MCF 10A (cell line): ENCODE results near the gene SCUBE1. TPM values are rescaled to one million over a fixed set of nuclear protein-coding genes. Genes with fewer than 3 reads are reported as not detected.

ENCODE experiments used
- BruUV-seq: library from RNA; stranded (reverse); fragments of 400-500 nt; replicated peaks from 2 replicates; lab custom pipeline; 2021; lab: Mats Ljungman, UMichigan
- CTCF ChIA-PET: fragments of 300-600 bp; sonication (Branson Sonifier 250); formaldehyde crosslinking; extraction: SDS; loops from one replicate; lab custom pipeline; 2021; ENCODE audit warnings: antibody characterized with exemption, inconsistent platforms; lab: Yijun Ruan, JAX
- POLR2A ChIA-PET: fragments of 300-600, 350-650 bp; sonication (Branson Sonifier 250); formaldehyde crosslinking; extraction: SDS; loops from one replicate; lab custom pipeline; 2020; ENCODE audit warnings: antibody characterized with exemption, inconsistent platforms; lab: Yijun Ruan, JAX
- DNase-seq: peaks from one replicate; pipeline ENCODE4 v3.0.0-alpha.2; 2018; ENCODE audit not compliant: unreplicated experiment
- H3K27ac Mint-ChIP-seq: one replicate; pipeline ENCODE4 v1.8.0; 2022; ENCODE audit warnings: mild to moderate bottlenecking, low read depth, mixed read lengths; ENCODE audit not compliant: unreplicated experiment
- H3K27me3 Mint-ChIP-seq: one replicate; pipeline ENCODE4 v1.8.0; 2022; ENCODE audit warnings: mixed read lengths; ENCODE audit not compliant: insufficient read depth, unreplicated experiment
- H3K36me3 Mint-ChIP-seq: one replicate; pipeline ENCODE4 v1.8.0; 2022; ENCODE audit warnings: mild to moderate bottlenecking, moderate library complexity, mixed read lengths; ENCODE audit not compliant: insufficient read depth, unreplicated experiment
- H3K4me1 Mint-ChIP-seq: one replicate; pipeline ENCODE4 v1.8.0; 2022; ENCODE audit warnings: mixed read lengths; ENCODE audit not compliant: insufficient read depth, unreplicated experiment
- H3K4me3 Mint-ChIP-seq: one replicate; pipeline ENCODE4 v1.8.0; 2022; ENCODE audit warnings: mild to moderate bottlenecking, moderate library complexity, mixed read lengths; ENCODE audit not compliant: unreplicated experiment
- H3K9me3 Mint-ChIP-seq: one replicate; pipeline ENCODE4 v1.8.0; 2022; ENCODE audit warnings: mixed read lengths; ENCODE audit not compliant: unreplicated experiment
- CTCF ChIP-seq: fragments of 200-600 bp; IDR thresholded peaks from one replicate; pipeline ENCODE4 v1.8.0; 2022; ENCODE audit warnings: antibody characterized with exemption, mild to moderate bottlenecking; ENCODE audit not compliant: unreplicated experiment
- intact Hi-C: fragments of 100-400 bp; cut with micrococcal nuclease; formaldehyde crosslinking; loops from 2 replicates; pipeline ENCODE4 v1.14.1; 2022
- total RNA-seq: library from RNA; stranded (reverse); gene quantifications from 2 replicates; pipeline ENCODE4 v1.2.3, GENCODE V29; 2022

The SCUBE1 gene
- total RNA-seq, 1 experiment from 2014 or later: not detected

GRCh38 chr22:43331069-43331451 is 12.1 kb downstream of the SCUBE1 start:
- intact Hi-C loops: no loop called here
- no peak for DNase-seq
- BruUV-seq: no TSS peak
- Mint-ChIP-seq H3K27me3 (no peaks in the 10 kb centered on the region), H3K9me3 (no peaks in the 10 kb centered on the region), H3K27ac (no peak overlapping the region), H3K4me1 (no peaks in the 10 kb centered on the region), H3K4me3 (no peak overlapping the region), H3K36me3 (no peaks in the 10 kb centered on the region)
- POLR2A ChIA-PET: no interaction called here
- CTCF ChIA-PET: no interaction called here
- no peak for TF ChIP-seq CTCF

GRCh38 chr22:43330178-43331068 is 12.7 kb downstream of the SCUBE1 start:
- no peak for DNase-seq
- no peaks in the 10 kb centered on the region for H3K4me1 Mint-ChIP-seq
- intact Hi-C loops: no loop called here
- H3K27ac Mint-ChIP-seq: no peak overlapping the region
- no TSS peak for BruUV-seq
- ChIA-PET POLR2A (no interaction called here), CTCF (interaction anchor here (0.6 kb wide), 1 partner anchor 102 kb away, joined by 3 read pairs; no protein-coding TSS in a partner anchor)
- no peaks in the 10 kb centered on the region for H3K27me3 Mint-ChIP-seq
- H3K4me3 Mint-ChIP-seq: no peak overlapping the region
- H3K9me3 Mint-ChIP-seq: no peaks in the 10 kb centered on the region
- no peak for TF ChIP-seq CTCF
- no peaks in the 10 kb centered on the region for H3K36me3 Mint-ChIP-seq

- POLR2A ChIA-PET: no interaction called here
- Mint-ChIP-seq H3K27ac (no peak overlapping the region), H3K4me1 (no peaks in the 10 kb centered on the region), H3K27me3 (no peaks in the 10 kb centered on the region), H3K4me3 (no peak overlapping the region), H3K9me3 (no peaks in the 10 kb centered on the region), H3K36me3 (no peaks in the 10 kb centered on the region)
- no TSS peak for BruUV-seq
- no peak for TF ChIP-seq CTCF
- CTCF ChIA-PET: interaction anchor here (0.6 to 1.2 kb wide), 3 partner anchors 22 to 96 kb away, joined by 3 read pairs; no protein-coding TSS in a partner anchor
- intact Hi-C loops: no loop called here
- DNase-seq: no peak
Measured at GRCh38 chr22:43329061-43329460, 14.1 kb downstream of the SCUBE1 start.

GRCh38 chr22:43327157-43327438 is 16.1 kb downstream of the SCUBE1 start:
- no peak for TF ChIP-seq CTCF
- DNase-seq: no peak
- H3K9me3 Mint-ChIP-seq: no peaks in the 10 kb centered on the region
- no peak overlapping the region for H3K4me3 Mint-ChIP-seq
- BruUV-seq: no TSS peak
- POLR2A ChIA-PET: no interaction called here
- no peaks in the 10 kb centered on the region for H3K36me3 Mint-ChIP-seq
- CTCF ChIA-PET: interaction anchor here (0.6 to 1.1 kb wide), 5 partner anchors 17 to 981 kb away, joined by 3 read pairs; no protein-coding TSS in a partner anchor
- no peak overlapping the region for H3K27ac Mint-ChIP-seq
- intact Hi-C loops: no loop called here
- H3K4me1 Mint-ChIP-seq: no peaks in the 10 kb centered on the region
- H3K27me3 Mint-ChIP-seq: no peaks in the 10 kb centered on the region
